ENCODE results near the gene ADAMTSL5.

DNA sequence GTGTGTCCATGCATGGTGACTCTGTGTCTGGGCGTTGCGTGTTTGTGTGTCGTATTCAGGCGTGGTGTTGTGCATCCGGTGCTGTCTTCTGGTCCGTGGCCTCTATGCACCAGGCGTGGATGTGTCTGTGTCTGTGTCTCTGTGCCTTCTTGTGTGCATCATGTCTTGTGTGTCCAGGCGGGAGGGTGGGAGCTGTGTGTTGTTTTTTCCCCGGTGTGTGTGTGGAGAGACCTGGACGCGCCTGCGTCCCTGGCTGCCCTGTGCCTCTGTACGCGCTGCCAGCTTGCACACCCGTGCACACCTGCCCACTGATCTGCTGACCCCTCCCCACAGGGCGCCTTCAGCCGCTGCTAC is 12.1 kb upstream of the ADAMTSL5 start:
- TF ChIP-seq CTCF (IDR thresholded peaks at IDR 0.05) (no peak), POLR2A (IDR thresholded peaks at IDR 0.05) (no peak)
